SK-N-SH (cell line): ENCODE results near the gene IDH3G. TPM values are rescaled to one million over a fixed set of nuclear protein-coding genes. Genes with fewer than 3 reads are reported as not detected.

ENCODE experiments used
- CTCF ChIA-PET: fragments of 300-600, 350-600 bp; formaldehyde crosslinking; extraction: SDS; loops from one replicate; lab custom pipeline; 2021; lab: Yijun Ruan, JAX
- POLR2A ChIA-PET: fragments of 350-600 bp; sonication (Branson Sonifier 250); formaldehyde crosslinking; extraction: SDS; loops from one replicate; lab custom pipeline; 2020; ENCODE audit warnings: antibody characterized with exemption, inconsistent platforms; lab: Yijun Ruan, JAX
- DNase-seq: peaks from one replicate; pipeline ENCODE4 v3.0.0; 2012
- H2AFZ ChIP-seq: fragments of 200-600 bp; sonication (generic); 2 replicates; pipeline ENCODE4 v1.8.1; 2016; ENCODE audit warnings: antibody characterized with exemption, mild to moderate bottlenecking, low read depth
- H3F3A ChIP-seq: fragments of 200-600 bp; sonication (generic); replicated peaks from 2 replicates; pipeline ENCODE3; 2016; ENCODE audit warnings: antibody characterized with exemption, mild to moderate bottlenecking; ENCODE audit not compliant: insufficient read depth
- H3K27ac ChIP-seq, 2 experiments: fragments of 200-500 bp in 1 of 2; fragments of 200-600 bp in 1 of 2; sonication (Bioruptor generic) in 1 of 2; sonication (generic), shearing (Covaris generic) in 1 of 2; 2 replicates each; pipeline versions ENCODE4 v1.5.1 to v1.6.1; 2014 to 2016; ENCODE audit warnings: low read depth in 2 of 2, inconsistent platforms in 1 of 2, low read length in 1 of 2, mild to moderate bottlenecking in 1 of 2, mixed read lengths in 1 of 2
- H3K27me3 ChIP-seq: fragments of 200-600 bp; sonication (generic), shearing (Covaris generic); 2 replicates; pipeline ENCODE4 v1.6.1; 2016; ENCODE audit warnings: mixed run types; ENCODE audit not compliant: insufficient read depth
- H3K36me3 ChIP-seq, 2 experiments: fragments of 200-500 bp in 1 of 2; fragments of 200-600 bp in 1 of 2; sonication (Bioruptor generic) in 1 of 2; sonication (generic) in 1 of 2; replicated peaks in 1 of 2; 2 replicates each; pipeline versions ENCODE3 to v1.5.1; 2014 to 2016; ENCODE audit warnings: low read length in 1 of 2, mild to moderate bottlenecking in 1 of 2; ENCODE audit not compliant: insufficient read depth in 2 of 2, control insufficient read depth in 1 of 2
- H3K4me1 ChIP-seq, 2 experiments: fragments of 200-500 bp in 1 of 2; fragments of 200-600 bp in 1 of 2; sonication (Bioruptor generic) in 1 of 2; sonication (generic), shearing (Covaris generic) in 1 of 2; 2 replicates each; pipeline versions ENCODE4 v1.5.1 to v1.6.1; 2014 to 2016; ENCODE audit warnings: low read depth in 1 of 2, low read length in 1 of 2, mixed run types in 1 of 2; ENCODE audit not compliant: insufficient read depth in 2 of 2, control insufficient read depth in 1 of 2
- H3K4me2 ChIP-seq: fragments of 200-600 bp; sonication (generic), shearing (Covaris generic); 2 replicates; pipeline ENCODE4 v1.6.1; 2017; ENCODE audit warnings: mixed run types
- H3K4me3 ChIP-seq, 2 experiments: fragments of 200-500 bp in 1 of 2; fragments of 200-600 bp in 1 of 2; sonication (Bioruptor generic) in 1 of 2; sonication (generic), shearing (Covaris generic) in 1 of 2; 2 replicates each; pipeline versions ENCODE4 v1.5.1 to v1.8.1; 2014 to 2016; ENCODE audit warnings: low read depth in 2 of 2, inconsistent platforms in 1 of 2, low read length in 1 of 2, mild to moderate bottlenecking in 1 of 2, mixed read lengths in 1 of 2, moderate library complexity in 1 of 2
- H3K79me2 ChIP-seq: fragments of 200-600 bp; sonication (generic); 2 replicates; pipeline ENCODE4 v1.8.1; 2017; ENCODE audit warnings: mild to moderate bottlenecking; ENCODE audit not compliant: insufficient read depth
- H3K9ac ChIP-seq: fragments of 200-600 bp; sonication (generic); 2 replicates; pipeline ENCODE4 v1.6.1; 2017; ENCODE audit warnings: mixed run types
- H3K9me2 ChIP-seq: fragments of 200-600 bp; sonication (generic); 2 replicates; pipeline ENCODE4 v1.6.1; 2017; ENCODE audit warnings: mixed run types
- H3K9me3 ChIP-seq: fragments of 200-600 bp; sonication (generic); 2 replicates; pipeline ENCODE4 v1.6.1; 2017; ENCODE audit warnings: mixed run types, mild to moderate bottlenecking, moderate library complexity
- H4K20me1 ChIP-seq: fragments of 200-600 bp; sonication (generic); 2 replicates; pipeline ENCODE4 v1.6.1; 2017; ENCODE audit warnings: mild to moderate bottlenecking, mixed run types; ENCODE audit not compliant: insufficient read depth
- FOSL2 ChIP-seq: IDR thresholded peaks from 2 replicates; pipeline ENCODE4 v1.4.0; 2012; ENCODE audit warnings: low read depth, mild to moderate bottlenecking, moderate library complexity, borderline replicate concordance
- POLR2AphosphoS5 ChIP-seq: IDR thresholded peaks from 2 replicates; pipeline ENCODE4 v1.6.1; 2012; ENCODE audit warnings: low read depth, low read length
- REST ChIP-seq: IDR thresholded peaks from 2 replicates; pipeline ENCODE4 v1.6.1; 2012; ENCODE audit warnings: mild to moderate bottlenecking, low read depth, low read length, moderate library complexity
- RFX5 ChIP-seq: IDR thresholded peaks from 2 replicates; pipeline ENCODE4 v1.6.1; 2012; ENCODE audit warnings: mild to moderate bottlenecking, improper control_type of control experiment, low read length
- SIN3A ChIP-seq: IDR thresholded peaks from 2 replicates; pipeline ENCODE4 v1.6.1; 2012; ENCODE audit warnings: low read depth, mild to moderate bottlenecking, low read length, moderate library complexity, borderline replicate concordance
- USF1 ChIP-seq: IDR thresholded peaks from 2 replicates; pipeline ENCODE4 v1.4.0; 2012; ENCODE audit warnings: low read depth, borderline replicate concordance
- USF2 ChIP-seq: fragments of 150-350 bp; IDR thresholded peaks from 2 replicates; pipeline ENCODE4 v1.6.1; 2017; ENCODE audit warnings: antibody characterized with exemption, low read length, low read depth, borderline replicate concordance
- WGBS: methylation state at CpG from one replicate; pipeline ENCODE4 v1.1.6; 2017; ENCODE audit warnings: low lambda C conversion rate; 5-methylcytosine and 5-hydroxymethylcytosine counted together
- polyA plus RNA-seq, 3 experiments: library from polyadenylated mRNA; depleted of rRNA; stranded (reverse); fragments of >200 nt; gene quantifications; 2 replicates each; pipeline ENCODE4 v1.2.3, GENCODE V29; 2012
- TF ChIP-seq, protein P1 (sequence below): fragments of 150-350 bp; IDR thresholded peaks from 2 replicates; pipeline ENCODE4 v1.6.1; 2016; ENCODE audit warnings: mild to moderate bottlenecking, low read depth, low read length
- TF ChIP-seq, protein P2 (sequence below): fragments of 200-600 bp; sonication (generic); IDR thresholded peaks from 2 replicates; pipeline ENCODE4 v1.6.1; 2017; ENCODE audit warnings: antibody characterized with exemption, mild to moderate bottlenecking, moderate library complexity

Gene IDH3G
- polyA plus RNA-seq, 1 of the 3 experiments (the other 2 are of a cell fraction) = 107 TPM

DNA sequence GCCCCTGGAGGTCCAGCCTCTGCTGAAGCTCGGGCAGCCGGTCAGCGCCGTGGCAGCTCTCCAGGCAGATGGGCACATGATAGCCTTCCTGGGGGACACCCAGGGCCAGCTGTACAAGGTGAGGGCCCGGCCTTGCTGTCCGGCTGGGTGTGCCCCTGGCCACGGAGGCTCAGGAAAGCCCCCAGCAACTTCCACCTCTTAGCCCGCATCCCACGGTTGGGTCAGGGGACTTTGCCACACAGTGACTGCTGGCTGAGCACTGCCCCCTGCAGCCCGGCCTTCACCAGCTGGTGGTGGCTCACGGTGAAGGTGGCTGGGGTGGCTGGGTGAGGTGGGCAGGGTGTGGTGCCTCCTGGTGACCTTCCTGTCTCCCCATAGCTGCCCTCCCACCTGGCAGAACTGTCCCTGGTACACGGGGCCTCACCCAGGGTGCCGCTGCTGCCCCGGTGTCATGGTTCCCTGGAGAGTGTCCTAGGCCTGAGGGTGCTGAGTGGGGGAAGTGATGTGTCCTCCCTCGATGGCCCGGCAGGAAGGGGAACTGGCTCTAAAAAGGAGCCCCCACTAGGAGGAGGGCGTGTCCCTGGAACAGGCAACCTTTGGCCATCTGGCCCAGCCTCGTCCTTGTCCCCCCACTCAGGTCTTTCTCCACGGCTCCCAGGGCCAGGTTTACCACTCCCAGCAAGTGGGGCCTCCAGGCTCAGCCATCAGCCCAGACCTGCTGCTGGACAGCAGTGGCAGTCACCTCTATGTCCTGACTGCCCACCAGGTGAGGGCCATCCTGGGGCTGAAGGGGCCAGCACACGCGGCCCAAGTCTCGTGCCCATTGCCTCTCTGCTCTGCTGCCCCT lies 25.6 kb downstream of the IDH3G start:
- H3K79me2 ChIP-seq = peaks cover 6% of the 10 kb centered on the region; the same call in 1 of the 2 replicates
- WGBS = 58% methylated on average over 12 of the region's 22 CpGs
- H3K9me3 ChIP-seq = no peaks in the 10 kb centered on the region
- no peaks in the 10 kb centered on the region for H3F3A ChIP-seq
- ChIA-PET CTCF (interaction anchor here (0.7 to 10.2 kb wide), 3 partner anchors 10 to 180 kb away, joined by 4 to 134 read pairs (median 8); partner anchors contain the start of gene RENBP), POLR2A (no interaction called here)
- peaks cover 2 to 27% of the 10 kb centered on the region in 2 experiments; a peak in 1 of 4 replicates for H3K4me1 ChIP-seq
- H3K4me3 ChIP-seq = no peak overlapping the region
- DNase-seq = peak; percentile 44
- no peak overlapping the region for H3K4me2 ChIP-seq
- no peak overlapping the region for H3K9ac ChIP-seq
- no peak overlapping the region for H2AFZ ChIP-seq
- peaks cover 0 to 4% of the 10 kb centered on the region in 2 experiments for H3K36me3 ChIP-seq
- peaks cover 8% of the 10 kb centered on the region; the same call in 1 of the 2 replicates for H4K20me1 ChIP-seq
- H3K27me3 ChIP-seq = no peaks in the 10 kb centered on the region
- no peaks in the 10 kb centered on the region for H3K9me2 ChIP-seq
- H3K27ac ChIP-seq = no peak overlapping the region
- TF ChIP-seq, protein P1, sequence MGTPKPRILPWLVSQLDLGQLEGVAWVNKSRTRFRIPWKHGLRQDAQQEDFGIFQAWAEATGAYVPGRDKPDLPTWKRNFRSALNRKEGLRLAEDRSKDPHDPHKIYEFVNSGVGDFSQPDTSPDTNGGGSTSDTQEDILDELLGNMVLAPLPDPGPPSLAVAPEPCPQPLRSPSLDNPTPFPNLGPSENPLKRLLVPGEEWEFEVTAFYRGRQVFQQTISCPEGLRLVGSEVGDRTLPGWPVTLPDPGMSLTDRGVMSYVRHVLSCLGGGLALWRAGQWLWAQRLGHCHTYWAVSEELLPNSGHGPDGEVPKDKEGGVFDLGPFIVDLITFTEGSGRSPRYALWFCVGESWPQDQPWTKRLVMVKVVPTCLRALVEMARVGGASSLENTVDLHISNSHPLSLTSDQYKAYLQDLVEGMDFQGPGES = no peak
- TF ChIP-seq SIN3A = no peak
- TF ChIP-seq POLR2AphosphoS5 = no peak
- TF ChIP-seq, protein P2, sequence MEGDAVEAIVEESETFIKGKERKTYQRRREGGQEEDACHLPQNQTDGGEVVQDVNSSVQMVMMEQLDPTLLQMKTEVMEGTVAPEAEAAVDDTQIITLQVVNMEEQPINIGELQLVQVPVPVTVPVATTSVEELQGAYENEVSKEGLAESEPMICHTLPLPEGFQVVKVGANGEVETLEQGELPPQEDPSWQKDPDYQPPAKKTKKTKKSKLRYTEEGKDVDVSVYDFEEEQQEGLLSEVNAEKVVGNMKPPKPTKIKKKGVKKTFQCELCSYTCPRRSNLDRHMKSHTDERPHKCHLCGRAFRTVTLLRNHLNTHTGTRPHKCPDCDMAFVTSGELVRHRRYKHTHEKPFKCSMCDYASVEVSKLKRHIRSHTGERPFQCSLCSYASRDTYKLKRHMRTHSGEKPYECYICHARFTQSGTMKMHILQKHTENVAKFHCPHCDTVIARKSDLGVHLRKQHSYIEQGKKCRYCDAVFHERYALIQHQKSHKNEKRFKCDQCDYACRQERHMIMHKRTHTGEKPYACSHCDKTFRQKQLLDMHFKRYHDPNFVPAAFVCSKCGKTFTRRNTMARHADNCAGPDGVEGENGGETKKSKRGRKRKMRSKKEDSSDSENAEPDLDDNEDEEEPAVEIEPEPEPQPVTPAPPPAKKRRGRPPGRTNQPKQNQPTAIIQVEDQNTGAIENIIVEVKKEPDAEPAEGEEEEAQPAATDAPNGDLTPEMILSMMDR = peak; percentile 20; the same call in 1 of the 2 replicates
- TF ChIP-seq, all 33 proteins: peak for 1

DNA sequence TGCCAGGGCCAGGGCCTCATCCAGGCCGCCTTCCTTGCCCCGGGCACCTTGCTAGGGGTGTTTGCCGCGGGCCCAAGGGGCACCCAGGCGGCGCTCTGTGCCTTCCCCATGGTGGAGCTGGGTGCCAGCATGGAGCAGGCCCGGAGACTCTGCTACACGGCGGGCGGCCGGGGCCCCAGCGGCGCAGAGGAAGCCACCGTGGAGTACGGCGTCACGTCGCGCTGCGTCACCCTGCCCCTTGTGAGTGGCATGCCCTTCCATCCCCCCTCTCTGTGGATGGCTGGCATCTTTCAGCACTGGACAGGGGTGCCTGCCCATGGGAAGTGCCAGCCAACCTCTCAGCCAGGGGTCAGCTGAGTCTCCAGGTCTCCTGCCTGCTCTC lies 26.5 kb downstream of the IDH3G start:
- Histone ChIP-seq H3K27me3 (no peaks in the 10 kb centered on the region), H3F3A (no peaks in the 10 kb centered on the region), H3K4me1 (peaks cover 2 to 27% of the 10 kb centered on the region in 2 experiments; a peak in 1 of 4 replicates), H3K4me2 (no peak overlapping the region), H3K79me2 (peaks cover 6% of the 10 kb centered on the region; the same call in 1 of the 2 replicates), H3K9me3 (no peaks in the 10 kb centered on the region), H3K36me3 (peaks cover 0 to 4% of the 10 kb centered on the region in 2 experiments), H3K4me3 (no peak overlapping the region), H4K20me1 (peaks cover 9% of the 10 kb centered on the region; the same call in 1 of the 2 replicates), H3K9ac (no peak overlapping the region), H2AFZ (no peak overlapping the region), H3K9me2 (no peaks in the 10 kb centered on the region), H3K27ac (no peak overlapping the region)
- TF ChIP-seq REST (peak; percentile 72; the same call in 1 of the 2 replicates), FOSL2 (no peak), USF2 (no peak), USF1 (no peak), RFX5 (no peak)
- POLR2A ChIA-PET = no interaction called here
- peak; percentile 27 for DNase-seq
- no CpG with 5 or more reads among the region's 20 CpGs for whole genome bisulfite sequencing
- CTCF ChIA-PET = interaction anchor here (2.1 to 10.2 kb wide), 2 partner anchors 10 to 181 kb away, joined by 8 to 134 read pairs; partner anchors contain the start of gene RENBP
